Breast epithelium (tissue), 3 donors: ENCODE data around the gene SUSD6.

Experiments
- POLR2A ChIP-seq: fragments of 450-650 bp; IDR thresholded peaks from one replicate; pipeline ENCODE4 v1.6.1; 2016; ENCODE audit warnings: antibody characterized with exemption, mild to moderate bottlenecking, moderate library complexity
- POLR2AphosphoS5 ChIP-seq, 3 donors: sonication (generic); formaldehyde crosslinking; IDR thresholded peaks; one replicate each; pipeline ENCODE4 v1.6.1; 2017; ENCODE audit warnings: antibody characterized with exemption in 3 of 3
- TF ChIP-seq, protein P1 (sequence below), 3 donors: fragments of 450-650 bp; IDR thresholded peaks; one replicate each; pipeline ENCODE4 v1.5.1; 2016 to 2017; ENCODE audit warnings: antibody characterized with exemption in 3 of 3, mild to moderate bottlenecking in 3 of 3, moderate library complexity in 3 of 3

DNA sequence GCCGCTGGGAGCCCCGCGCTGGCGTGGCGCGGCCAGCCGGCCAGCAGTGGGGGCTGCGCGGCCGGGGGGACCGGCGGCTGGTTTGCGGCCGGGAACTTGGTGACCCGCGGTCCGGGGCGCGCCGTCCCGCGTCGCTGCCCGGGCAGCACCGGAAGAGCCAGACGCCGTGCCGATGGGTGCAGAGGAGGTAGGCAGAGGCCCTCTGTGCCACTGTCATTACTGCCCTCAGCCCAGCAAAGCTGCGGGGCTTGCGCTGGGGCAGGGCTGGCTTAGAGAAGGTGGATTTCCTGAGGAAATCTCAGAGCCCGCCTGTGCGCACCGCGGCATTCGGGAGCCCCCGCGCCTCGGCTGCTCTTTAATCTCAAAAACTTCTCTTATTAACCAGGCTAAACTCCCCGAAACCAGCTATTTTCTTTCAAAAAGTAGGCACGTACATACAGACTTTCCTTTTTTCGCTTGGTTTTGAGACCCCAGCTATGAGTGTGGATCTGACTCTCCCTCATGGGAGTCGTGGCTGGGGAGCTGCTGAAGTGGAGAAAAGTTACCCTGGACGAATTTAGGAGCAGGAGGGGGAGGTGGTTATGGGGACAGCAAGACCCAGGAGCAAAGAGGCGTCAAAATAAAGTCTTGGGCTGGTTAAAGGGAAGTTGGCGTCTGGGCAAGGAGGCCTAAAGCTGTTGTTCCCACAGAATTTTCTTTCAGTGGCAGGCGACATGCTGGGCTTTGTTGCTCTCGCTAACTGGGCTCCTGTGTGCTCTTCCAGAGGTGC is 802 bp downstream of the SUSD6 start:
- TF ChIP-seq, protein P1, sequence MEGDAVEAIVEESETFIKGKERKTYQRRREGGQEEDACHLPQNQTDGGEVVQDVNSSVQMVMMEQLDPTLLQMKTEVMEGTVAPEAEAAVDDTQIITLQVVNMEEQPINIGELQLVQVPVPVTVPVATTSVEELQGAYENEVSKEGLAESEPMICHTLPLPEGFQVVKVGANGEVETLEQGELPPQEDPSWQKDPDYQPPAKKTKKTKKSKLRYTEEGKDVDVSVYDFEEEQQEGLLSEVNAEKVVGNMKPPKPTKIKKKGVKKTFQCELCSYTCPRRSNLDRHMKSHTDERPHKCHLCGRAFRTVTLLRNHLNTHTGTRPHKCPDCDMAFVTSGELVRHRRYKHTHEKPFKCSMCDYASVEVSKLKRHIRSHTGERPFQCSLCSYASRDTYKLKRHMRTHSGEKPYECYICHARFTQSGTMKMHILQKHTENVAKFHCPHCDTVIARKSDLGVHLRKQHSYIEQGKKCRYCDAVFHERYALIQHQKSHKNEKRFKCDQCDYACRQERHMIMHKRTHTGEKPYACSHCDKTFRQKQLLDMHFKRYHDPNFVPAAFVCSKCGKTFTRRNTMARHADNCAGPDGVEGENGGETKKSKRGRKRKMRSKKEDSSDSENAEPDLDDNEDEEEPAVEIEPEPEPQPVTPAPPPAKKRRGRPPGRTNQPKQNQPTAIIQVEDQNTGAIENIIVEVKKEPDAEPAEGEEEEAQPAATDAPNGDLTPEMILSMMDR (IDR thresholded peaks at IDR 0.05) = no peak
- TF ChIP-seq POLR2A = no peak
- TF ChIP-seq POLR2AphosphoS5 (IDR thresholded peaks at IDR 0.05) = no peak
